ENCODE data around the gene PPFIA4.

PPFIA4 gene

DNA sequence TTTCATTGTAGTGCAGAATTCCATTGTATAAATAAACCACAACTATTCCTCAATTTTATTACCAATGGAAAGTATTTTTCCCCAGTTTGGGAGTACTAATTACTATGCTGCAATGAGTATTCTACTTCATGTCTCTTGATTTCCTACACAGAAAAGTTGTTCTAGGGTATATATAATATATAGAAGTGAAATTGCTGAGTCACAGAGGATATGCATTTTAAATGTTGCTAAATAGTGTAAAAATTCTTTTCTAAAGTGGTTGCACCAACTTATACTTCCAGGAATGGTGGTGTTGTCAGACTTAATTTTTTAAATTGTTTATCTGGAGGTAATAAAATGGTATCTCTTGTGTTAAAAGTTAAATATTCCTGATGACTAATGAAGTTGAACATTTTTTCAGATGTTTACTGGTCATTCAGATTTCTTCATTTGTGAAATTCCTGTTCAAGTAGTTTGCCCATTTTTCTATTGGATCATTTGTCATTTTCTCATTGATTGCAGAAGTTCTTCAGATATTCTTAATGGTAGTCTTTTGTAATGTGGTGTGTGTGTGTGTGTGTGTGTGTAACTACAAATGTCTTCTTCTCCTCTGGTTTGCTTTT lies 78.6 kb downstream of the PPFIA4 start:
- no peak for DNase-seq

DNA sequence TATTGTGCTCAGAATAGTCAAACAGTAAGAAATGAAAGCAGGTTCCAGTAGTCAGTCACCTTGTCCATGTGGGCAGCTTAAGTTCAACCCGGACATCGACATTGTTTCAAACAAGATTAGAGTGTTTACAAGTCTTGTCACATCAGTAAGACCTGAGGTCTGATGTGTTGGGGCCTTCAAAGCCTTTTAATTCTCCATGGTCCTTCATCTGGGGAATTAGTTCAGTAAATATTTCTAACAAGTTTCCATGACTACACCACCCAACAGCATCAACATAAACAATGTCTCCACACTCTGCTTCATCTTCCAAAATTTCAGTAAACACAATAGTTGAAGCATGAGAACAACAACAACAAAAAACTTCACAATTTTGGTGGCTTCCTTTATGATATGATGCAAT lies 86.2 kb downstream of the PPFIA4 start:
- no peak for DNase-seq

DNA sequence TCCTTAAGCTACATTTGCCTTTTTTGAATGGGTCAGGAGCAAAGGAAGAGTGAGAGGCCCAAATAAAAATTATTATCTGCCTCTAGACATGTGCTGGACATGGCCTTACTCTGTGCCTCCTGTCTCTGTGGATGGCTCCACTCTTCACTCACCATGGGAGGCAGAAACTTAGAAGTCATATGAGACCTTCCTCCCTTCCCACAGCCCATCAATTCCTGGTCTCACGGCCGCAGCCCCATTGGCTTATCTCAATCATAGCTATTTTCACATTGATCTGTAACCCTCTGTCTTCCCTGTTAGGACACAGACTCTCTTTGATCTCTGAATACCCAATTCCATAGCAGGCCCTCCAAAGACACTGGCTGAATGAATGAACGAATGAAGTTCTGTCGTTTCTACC lies 87.0 kb downstream of the PPFIA4 start:
- no peak for DNase-seq

DNA sequence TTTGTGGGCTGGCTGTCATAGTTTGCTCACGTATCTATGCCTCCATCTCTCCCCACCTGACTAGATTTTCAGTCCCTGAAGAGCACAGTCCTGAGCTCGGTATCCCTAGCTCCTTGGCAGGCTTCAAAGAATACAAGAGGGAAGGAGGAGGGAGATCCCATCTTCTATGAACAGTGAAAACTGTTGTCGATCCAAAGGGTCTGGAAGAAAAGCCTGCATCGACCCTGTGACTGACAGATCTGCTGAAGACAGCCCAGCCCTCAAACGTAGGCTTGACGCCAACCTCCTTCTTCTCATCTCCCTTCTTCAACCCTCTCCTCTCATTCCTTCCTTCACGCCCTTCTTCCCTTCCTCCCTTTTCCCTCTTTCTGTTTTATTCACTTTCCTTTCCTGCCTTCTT lies 87.9 kb downstream of the PPFIA4 start:
- no peak for DNase-seq

DNA sequence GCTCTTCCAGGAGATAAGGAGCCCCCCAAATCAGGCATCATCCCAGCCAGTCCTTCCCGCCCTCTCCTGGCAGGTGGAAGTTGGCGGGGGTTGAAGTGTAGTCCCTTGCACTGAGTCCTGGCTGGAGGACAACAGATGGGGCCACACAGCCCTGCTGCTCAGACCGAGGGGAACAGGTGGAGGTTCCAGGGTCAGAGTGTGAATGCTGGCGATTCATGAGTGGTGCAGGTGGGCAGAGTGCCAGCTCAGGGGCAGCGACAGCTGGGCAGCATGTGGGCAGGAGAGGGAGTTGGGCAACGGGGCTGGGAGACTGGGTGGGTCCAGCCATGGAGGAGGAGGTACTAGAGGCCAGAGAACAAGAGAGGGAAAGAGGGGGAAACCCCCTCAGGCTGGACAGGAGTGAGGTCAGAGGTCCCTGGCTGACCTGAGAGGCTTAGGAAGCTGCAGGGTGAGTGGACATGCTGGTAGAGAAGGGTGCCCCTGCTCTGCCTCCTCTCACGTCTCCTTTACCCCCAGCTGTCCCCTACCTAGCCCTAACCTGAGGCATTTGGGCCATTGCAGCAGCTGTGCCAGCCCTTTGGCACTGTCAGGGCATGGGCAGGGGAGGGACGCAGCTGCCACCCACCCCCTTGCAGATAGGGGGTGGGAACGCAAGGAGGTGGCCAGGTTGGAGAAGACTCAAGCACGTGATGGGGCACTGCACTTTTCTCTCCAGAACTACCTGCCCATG lies 90.0 kb downstream of the PPFIA4 start:
- DNase-seq = no peak

DNA sequence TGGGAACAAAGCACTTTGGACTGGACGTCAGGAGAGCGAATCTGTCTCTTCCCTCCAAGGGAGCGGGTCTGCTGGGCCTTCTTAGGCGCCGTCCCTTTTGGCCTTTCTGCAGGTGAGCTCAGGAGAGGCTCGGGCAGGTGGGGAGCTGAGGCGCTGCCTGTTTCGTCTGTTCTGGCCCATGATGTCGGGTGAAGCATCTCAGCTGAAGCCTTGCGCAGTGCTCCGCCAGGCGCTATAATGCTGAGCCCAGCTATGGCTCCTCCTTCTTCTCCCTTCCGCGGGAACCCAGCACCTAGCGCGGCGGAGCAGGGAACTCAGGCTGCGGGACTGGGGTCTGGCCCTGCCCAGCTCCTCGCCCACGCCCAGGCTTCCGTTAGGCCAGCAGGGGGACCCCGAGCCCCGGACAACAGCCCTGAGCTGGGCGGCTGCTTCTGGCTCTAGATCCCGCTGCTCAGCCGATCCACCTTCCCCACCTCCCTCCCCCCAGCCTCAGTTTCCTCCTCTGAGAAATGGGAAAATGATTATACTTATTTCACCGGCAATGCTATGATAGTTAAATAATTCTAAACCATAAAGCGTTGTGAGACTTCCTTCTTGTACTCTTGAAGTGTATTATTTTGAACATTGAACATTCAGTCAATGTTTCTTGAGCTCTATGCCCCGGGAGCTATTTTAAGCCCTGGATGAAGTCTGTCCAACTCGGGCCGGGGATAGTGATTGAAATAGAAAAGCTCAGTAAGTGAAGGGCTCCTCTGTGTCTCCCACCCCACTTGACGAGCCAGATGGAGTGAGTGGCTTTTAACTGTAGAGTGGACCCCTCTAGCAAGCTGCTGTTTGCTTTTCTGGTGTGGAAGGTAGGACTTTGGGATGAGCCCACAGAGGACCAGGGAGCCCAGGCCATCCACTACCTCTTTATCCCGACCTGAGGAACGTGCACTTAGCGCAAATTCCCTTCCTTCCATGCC lies 91.6 kb downstream of the PPFIA4 start:
- DNase-seq = no peak

DNA sequence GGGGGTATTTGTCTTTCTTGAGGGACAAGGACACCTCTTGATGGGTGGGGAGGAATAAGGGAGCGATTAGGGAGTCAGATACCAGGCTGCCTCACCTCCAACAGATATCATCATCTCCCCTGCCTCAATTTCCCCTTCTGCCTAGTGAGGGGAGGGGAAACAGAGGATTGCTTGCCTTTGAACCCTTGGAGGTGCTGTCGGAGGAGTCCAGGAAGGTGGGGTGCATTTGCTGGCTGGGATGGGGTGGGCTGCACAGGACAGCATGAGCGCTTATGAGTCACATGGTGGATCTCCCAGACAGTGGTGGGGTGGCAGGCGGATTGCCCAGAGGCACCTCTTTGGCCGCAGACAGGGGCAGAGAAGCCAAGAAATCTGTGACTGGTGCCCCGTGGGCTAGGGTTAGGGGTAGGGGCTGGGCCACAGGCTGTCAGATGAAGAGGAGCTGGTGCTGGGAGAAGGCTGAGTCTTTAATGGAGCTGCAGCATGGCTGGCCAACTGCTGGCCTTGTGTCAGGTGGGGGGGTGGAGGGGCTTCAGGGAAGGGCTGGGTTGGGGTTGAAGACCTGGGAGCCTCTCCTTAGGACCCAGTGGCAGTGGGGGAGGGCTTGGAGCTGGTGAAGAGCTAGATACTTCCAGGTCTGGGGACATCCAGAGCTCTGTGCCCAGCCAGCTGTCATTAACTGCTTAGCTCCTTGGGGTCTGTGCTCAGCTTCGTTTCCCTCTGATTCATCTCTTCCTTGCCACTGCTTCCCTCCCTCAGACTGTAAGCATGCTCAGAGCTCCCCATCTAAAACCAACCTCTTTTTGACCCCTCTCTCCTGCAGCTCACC lies 94.2 kb downstream of the PPFIA4 start:
- no peak for DNase-seq

DNA sequence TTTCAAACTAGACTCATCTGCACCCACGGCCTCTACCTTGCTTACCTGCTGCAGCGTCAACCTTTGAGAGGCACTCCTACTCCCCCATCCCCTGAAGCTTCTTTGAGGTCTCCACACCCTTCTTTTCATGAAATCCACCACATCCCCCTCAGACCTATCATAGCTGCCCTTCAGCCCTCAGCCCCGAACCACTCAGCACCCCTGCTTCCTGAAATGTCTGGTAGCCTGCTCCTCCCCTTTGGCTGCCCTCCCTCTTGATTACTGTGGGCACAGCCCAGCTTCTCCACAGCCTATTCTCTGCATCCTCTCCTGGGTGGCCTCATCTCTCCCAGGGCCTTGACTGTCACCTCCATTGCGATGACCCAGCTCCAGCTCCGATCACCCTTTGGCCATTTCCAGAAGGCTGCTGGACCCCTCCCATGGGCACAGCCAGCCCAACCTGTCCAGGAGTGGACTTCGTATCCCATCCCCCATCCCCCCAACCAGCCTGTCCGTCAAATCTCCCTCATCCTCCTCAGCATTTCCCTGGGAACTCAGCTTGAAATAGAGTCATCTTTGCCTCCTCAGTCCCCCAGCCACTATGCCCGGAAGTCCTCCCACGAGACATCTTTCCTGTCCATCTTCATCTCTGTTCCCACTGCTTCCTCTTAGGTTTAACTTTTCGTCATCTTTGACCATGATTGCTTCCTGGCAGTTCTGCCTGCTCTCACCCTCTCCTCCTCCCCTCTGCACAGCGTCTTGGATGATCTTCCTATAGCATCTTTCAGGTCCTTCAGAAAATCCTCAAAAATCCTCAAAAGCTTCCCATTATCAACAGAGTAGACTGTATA lies 95.1 kb downstream of the PPFIA4 start:
- no peak for DNase-seq

DNA sequence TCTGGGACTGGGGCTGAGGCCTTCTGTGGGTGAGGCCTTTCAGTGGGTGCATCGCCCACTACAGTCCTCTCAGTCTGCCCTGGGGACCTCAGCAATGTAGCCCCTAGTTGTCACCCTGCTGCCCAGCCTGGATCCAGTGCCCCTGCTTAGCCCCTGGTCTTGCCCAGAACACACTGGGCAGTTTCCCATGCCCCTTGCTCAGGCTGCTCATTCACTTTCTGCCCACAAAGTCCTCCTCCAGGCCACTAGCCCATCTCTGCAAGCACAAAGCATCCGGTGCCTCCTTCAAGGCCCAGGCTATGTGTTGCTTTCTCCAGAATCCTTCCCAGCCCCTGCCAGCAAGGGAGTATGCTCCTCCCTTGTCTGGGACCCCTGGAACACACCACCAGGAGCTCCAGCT lies 95.9 kb downstream of the PPFIA4 start:
- DNase-seq = no peak

DNA sequence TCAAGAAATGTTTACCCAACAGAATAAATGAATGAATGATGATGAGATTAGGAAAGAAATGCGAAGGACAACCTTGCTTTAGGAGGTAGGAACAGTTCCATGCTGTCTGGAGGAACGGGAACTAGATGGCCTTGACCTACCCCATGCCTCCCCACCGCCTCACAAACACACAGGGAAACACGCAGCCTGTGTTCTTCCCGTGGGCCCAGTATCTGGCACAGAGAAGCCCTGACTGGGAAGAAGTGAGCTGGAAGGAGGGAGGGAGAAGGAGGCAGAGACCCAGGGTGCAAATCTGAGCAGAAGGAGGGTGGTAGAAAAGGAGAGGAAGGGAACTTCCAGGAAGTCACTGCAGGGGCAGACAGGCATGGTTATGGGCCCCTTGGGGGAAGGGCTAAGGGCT lies 97.7 kb downstream of the PPFIA4 start:
- DNase-seq = no peak

DNA sequence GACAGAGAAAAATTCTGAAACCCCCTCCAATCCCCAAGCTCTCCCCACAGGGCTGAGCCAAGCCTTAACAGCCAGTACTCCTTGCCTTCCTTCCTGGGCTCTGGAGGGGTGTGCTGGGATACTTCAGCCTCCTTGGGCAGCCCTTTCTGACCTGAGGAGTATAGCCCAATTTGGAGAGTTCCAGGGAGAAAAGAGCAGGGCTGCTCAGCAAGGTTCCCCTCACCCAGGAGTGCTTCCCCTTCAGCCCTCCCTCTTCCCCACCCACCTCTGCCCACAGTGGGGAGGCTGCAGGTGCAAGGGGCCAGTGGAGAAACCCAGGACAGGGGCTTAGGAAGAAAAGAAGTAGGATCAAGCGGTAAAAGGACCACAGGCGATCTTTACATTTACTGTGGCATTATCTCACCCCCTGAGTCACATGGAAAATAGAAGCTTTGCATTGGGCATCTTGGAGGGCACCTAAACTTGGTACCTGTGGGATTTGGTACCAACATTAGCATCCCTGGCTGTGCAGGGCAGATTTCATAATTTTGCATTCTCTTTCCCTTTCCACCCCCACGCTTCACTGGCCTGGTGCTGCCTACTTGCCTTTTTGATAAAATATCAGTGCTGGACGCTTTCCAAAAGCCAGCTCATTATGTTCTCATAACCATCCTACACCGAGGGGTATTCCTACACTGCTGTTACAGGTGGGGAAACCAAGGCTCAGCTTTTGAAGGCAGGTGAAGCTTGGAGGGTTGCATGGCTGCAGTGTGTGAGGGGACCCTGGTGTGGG lies 98.4 kb downstream of the PPFIA4 start:
- DNase-seq = no peak

DNA sequence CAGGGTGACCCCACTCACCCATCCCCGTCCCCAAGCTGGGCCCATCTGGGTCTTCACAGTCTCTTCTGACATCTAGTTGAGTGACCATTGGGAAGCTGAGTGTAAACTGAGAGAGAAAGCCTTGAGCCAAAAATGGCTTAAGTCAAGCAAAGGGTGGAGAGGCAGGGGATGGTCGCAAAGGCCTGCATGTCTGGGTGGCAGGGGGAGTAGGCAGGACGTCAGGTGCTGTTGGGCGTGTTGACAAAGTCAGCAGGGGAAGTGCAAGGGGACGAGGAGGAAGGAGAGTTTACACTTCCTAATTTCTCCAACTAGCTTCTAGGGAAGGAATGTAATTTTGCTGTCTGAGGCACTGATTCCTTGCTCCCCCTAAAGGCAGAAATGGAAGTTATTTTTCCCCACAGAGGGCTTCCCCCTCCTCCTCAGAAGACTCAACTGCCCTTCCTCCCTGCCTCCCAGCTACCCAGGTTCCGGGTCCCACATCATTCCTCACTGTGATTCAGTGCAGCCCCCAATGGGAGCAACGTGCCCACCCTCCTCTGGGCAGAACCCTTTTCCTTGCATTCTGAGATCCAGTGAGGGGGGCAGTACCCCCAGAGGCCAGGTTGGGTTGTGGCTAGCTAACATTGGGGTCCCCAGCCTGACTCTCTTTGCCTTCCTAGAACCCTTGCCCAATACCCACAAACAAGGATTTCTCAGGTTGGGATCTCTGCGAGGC lies 100.0 kb downstream of the PPFIA4 start:
- DNase-seq = no peak

DNA sequence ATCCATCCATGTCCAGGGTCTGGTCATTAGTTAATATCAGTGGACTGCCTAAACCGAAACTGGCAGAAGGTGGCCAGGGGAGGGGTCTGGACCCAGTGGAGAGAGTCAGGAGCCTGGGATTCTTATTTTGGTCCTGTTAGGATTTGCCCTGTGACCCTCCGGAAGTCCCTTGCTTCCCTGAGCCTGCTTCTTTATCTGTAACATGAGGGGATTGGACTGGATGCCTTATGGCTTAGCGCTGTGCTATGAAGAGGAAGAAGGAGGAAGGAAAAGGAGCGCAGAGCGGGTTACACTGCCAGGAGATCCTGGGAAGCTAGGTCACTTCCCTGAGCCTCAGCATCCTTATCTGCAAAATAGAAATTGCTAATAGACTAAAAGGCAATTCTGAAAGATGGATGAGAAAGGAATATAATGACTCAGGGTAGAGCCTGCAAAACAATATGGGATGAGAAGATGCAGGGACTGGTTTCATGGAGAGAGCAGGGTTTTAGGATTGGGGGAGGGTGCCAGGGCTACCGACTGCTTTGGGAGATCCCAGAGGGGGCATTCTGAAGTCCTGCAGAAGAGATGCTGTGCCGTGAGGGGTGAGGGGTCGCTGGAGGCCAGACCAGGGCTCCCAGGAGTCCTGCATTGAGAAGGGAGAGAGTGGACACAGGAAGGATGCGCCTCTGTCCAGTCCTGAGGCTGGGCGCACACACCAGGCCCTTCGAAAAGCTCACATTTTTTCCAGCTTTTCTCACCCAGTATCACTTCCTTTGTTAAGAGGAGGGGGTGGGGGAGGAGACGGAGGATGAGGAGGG lies 100.8 kb downstream of the PPFIA4 start:
- no peak for DNase-seq

DNA sequence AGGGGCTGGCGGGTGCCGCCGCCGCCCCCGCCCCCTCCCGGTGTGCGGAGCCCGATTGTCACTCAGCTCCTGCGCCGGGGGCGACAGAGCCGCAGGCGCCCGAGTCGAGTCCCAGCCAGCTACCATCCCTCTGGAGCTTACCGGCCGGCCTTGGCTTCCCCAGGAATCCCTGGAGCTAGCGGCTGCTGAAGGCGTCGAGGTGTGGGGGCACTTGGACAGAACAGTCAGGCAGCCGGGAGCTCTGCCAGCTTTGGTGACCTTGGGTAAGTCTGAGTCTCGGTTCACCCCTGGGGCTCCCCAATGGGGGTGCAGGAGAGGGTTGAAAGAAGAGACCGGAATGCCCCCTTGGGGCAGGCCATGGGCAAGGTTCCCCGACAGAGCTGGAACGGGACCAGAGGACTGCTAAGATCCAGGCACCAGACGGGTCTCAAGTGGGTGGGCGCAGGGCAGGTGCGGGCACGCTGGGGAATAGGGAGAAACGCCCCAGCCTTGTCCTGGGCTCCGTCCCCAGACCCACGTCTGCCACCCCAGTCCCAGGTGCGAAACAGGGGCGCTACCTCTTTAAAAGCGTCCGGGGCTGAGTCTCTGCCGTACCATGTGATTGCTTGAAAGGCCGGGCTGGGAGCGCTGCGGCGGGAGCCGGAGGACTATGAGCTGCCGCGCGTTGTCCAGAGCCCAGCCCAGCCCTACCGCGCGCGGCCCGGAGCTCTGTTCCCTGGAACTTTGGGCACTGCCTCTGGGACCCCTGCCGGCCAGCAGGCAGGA lies 101.6 kb downstream of the PPFIA4 start, which contains the start of gene ADORA1:
Gene ADORA1 (plus strand): TSS at position 61 of the 765 bp plus-strand sequence. CDS start 1,116 bp downstream, outside the sequence.
- no peak for DNase-seq

DNA sequence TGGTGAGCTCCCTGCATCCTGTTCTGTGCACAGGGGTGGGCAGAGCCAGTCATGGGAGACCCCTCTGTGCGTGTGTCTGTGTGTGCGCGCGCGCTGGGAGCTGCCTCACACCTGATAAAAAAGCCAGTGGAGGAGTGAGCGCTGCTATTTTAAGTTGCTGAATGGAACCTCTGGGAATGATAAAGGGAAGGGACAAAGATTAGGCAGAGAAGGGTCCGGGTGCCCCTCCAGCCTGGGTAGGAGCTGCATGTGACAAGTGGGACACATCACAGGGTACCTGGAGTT lies 102.1 kb downstream of the PPFIA4 start:
- DNase-seq = no peak

All from KG1 (cell line).